GM18499 (cell line): ENCODE measurements around the gene ZNF133.

ENCODE experiments used
- ATAC-seq: cut with Tn5 transposase; IDR thresholded peaks from one replicate; pipeline ENCODE4 v1.9.1; 2021; ENCODE audit warnings: moderate number of reproducible peaks; ENCODE audit not compliant: insufficient read depth, unreplicated experiment

Gene ZNF133

DNA sequence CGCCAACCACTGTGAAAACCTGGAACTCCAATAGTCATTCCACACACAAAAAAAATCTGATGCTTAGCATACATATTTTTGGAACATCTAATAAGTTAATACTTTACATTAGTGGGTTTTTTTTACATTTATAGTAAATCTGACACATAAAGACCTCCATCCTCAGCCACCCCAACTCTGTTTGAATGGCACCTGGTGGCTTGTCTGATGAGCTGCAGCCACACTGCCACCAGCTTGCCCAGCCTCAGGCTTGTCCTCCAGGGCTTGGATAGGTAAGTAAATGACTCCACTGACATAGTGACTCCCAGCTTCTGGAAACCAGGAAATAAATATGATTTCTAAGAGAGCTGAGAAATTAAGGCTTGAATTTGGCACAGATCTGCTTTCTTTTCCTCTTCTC lies 71.5 kb downstream of the ZNF133 start:
- no peak for ATAC-seq

DNA sequence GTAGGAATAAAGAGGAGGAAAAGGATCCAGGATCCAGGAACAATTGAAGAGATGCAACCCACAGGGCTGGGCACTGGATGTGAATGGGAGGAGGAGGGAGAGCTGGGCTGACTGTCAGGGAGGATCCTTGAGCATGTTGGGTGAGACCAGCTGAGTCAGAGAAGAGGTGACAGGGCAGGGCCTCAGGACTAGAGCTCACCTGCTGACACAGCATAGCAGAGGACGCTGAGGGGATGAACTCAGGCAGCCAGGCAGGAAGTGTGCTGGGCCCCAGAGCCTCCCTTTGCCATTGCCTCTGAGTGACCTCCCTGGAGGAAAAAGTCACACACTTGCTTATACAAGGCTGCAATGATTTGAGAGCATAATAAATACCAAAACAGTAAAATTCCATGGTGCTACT lies 72.3 kb downstream of the ZNF133 start:
- no peak for ATAC-seq

DNA sequence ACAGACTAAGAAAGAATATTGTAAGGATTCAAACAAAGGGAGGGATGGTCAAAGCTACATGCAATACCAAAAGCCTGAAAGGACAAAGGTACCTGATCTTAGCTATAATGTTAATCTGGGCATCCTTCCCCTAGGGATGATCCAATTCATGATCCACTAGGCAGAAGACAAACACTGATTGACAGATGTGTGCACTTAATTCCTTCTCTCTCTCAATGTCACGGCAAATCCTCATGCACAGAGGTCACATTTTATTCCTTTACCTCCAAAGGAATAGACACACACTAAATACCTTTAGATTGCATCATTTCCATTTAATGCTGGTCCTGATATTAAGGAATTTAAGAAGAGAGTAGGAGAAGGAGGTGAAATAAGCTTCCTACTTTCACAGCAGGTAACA lies 73.4 kb downstream of the ZNF133 start:
- ATAC-seq = no peak

DNA sequence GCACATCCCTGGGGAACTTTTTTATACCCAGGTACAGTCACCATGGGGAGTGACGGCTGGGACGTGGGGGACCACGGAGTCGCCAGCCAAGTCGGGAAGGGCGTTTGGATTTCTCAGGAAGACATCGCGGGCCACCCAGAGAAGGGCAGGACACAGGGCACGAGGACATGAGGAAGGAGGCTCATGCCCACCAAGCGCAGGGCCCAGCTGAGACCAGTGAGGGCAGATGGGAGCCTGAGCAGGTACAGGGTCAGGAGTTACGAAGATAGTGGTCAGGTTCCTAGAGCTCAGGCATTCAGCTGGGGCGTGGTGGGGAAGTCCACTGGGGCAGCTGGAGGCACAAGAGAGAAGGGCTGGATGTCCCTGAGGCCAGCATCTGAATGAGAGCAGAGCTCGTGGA lies 74.6 kb downstream of the ZNF133 start:
- ATAC-seq = no peak

DNA sequence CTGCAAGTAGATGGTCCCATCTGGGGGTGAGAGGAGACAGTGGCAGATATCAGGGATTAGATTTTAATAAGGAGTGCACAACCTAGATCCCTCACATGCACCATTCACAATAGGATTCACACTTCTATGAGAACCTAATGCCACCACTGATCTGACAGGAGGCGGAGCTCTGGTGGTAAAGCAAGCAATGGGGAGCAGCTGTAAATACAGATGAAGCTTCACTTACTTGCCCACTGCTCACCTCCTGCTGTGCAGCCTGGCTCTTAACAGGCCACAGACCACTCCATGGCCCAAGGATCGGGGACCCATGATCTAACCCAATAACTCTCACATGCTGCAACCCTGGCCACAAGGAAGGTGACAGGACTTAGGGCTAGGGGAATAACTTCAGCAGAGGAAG lies 75.4 kb downstream of the ZNF133 start:
- no peak for ATAC-seq

DNA sequence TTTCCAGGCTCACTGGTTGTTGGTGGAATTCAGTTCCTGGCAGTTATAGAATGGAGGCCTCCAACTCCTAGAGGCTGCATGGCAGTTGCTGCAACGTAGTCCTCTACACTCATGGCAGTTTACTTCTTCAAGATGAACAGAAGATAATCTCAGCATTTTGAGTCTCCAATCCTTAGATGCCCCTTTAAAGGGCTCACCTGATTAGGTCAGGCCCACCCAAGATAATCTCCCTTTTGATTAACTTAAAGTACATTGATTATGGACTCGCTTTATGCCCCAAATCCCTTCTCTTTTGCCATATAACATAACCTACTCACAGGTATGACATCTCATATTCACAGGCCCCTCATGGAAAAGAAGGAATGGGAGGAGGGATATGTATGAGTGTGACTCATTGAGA lies 76.4 kb downstream of the ZNF133 start:
- no peak for ATAC-seq
